ENCODE data around the gene TUBA8.
A peak's percentile ranks its signal among the peaks of the same experiment; 100 is the strongest.
"Not testable (repeated sequence)": the region's sequence is repeated elsewhere in the genome, so short reads cannot be mapped to it uniquely, and the experiment has no call there.

Gene TUBA8

DNA sequence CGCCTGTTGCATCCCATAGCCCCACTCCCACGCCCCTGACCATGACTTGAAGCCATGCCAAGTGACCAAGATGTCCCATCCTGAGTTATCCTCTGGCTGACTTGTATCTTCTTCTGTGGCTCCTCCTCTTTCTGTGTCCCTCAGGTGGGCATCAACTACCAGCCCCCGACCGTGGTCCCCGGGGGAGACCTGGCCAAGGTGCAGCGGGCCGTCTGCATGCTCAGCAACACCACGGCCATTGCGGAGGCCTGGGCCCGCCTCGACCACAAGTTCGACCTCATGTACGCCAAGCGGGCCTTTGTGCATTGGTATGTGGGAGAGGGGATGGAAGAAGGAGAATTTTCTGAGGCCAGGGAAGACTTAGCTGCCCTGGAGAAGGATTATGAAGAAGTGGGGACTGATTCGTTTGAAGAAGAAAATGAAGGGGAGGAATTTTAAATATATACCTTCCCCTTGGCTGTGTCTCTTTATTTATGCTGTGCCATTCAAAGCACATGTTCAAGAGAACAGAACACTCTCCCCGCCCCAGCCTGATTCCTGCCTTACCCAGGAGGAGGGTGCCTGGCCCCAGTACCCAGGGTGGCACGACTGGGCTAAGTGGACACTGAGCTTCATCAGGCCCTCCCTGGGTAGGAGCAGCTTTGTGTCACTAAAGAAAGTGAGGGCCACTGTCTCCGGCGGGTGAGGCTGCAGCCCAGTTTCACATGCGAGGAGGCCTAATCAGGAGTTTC, 20.3 kb downstream of the TUBA8 start:
- no peak for DNase-seq

DNA sequence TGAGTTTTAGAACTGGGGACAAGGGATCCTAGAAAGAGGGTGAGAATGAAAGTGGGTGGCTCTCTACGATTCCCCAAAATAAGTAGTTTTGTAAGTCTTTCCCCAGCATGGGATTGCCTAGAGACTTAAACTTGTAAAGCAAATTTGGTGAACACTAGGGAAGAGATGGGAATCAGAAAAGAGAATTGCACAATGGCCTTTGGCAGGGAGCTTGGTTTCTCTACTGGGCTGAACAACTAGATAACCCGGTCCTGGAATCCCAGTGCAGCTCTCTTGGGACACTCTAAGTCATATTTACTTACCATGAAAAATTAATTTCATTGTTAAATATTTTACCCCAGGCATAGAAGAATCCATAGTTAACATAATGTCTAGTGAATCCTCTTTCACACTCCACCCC, 22.8 kb downstream of the TUBA8 start:
- no peak for DNase-seq

DNA sequence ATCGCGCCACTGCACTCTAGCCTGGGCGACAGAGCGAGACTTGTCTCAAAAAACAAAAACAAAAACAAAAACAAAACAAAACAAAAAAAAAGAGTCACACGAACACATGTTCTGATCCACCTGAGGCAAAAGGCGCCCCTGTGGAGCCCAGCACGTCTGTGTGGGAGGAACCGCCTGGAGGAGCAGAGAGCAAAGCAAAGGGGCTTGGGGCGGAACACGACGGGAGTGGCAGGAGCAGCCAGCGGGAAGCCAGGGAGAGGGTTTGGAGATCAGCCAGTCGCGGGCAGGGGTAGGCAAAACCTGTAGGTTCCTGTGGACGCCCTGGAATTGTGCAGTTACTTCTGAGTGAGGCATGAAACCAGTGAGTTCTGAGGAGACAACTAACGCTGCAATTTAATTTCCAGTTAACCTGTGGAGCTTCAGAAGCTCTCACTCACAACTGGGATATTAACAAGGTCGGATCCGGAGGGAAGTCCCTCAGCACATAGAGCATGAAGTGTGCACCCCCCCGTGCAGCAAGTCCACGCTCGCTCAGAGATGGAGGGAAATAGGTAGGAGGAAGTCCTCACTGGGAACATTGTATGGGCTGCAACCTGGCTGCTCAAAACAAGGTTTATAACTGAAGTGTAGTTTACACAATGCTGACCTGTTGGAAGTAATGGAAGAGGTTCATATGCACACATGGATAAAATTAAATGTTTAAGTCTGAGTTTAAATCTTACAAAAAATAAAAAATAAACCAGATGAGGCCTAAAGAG, 26.1 kb downstream of the TUBA8 start:
- DNase-seq = no peak

DNA sequence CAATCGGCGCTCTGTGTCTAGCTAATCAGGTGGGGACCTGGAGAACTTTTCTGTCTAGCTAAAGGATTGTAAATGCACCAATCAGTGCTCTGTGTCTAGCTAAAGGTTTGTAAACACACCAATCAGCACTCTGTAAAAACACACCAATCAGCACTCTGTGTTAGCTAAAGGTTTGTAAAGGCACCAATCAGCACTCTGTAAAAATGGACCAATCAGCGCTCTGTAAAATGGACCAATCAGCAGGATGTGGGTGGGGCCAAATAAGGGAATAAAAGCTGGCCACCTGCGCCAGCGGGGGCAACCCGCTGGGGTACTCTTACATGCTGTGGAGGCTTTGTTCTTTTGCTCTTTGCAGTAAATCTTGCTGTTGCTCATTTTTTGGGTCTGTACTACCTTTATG, 30.4 kb downstream of the TUBA8 start:
- not testable (repeated sequence) for DNase-seq

DNA sequence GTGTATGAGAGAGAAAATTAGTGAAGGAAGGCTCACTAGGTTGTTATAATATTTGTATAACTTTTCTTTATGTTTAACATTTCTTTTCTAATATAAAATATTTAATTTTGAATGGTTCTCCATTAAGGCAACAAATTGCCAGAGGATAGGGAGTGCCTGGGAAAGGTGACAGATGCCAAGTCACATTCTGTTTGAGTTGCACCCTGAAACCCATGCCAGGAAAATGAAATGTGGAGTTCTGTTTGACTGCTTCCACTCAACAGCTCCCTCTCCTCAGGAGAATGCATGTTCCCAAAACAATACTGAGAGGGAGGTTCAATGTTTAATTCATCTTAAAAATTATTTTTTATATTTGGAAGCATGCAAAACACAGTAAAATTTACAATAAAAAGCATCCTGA, 33.5 kb downstream of the TUBA8 start:
- DNase-seq = no peak

DNA sequence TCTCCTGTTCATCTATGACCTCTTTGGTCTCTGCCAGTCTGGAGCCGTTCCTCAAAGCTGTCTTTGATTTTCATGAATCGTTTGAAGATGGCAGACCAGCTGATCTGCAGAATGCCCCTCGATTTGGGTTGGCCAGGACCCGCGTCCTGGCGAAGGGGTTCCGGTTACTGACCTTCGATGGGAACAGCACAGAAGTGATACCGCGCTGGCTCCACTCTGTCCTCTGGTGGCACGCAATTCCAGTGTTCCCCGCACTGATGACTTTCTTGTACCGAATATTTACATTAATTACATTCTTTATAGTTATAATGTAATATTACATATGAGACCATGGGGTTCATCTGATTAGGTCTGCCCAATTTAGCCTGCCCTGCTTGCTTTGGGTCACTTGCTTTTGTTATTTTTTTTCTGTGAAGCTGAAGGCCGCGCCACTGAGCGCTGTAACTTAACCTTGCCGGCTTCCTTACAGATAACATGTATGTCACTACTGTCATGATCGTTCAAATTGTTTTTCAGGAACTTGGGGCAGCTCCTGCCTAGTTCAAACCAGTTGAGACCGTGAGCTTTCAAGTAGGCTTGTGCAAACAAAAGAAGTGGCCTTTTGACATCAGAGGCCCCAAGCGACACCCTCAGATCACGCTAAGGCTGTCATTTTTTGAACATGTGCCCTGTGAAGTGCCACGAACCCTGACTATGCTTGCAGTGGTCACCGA, 35.2 kb downstream of the TUBA8 start:
- DNase-seq = no peak

DNA sequence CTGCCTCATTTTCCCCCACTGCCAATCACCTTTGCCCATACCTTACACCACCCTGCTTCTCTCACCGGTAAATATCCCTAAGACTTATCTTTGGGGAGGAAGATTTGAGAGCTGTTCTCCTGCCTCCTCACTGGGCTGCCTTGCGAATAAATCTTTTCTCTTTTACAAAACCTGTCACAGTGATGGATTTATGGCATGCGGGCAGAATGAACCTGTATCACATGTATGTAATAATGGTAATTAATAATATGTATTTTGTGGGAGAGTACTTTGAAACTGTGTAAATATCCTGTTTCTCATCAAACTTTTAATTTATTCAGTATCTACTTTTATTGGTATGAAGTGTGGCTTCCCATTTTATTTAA, 35.8 kb downstream of the TUBA8 start:
- no peak for DNase-seq

DNA sequence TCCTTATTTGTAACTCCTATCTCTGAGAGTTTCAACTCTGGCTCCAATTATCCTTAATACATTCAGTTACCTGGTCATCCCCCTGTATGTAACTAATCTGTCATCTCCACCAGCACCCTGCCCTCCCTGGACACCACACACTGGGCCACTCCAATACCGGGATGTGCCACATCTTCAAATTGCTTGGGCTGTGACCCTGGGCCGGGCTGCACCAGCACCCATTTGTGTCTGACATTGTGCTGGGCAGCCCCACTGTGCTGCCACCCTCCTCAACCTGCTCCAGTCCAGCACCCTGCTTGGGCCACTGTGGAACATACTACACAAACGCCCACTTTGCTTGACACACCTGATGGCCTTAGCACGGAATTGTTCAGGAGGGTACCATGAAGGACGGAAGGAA, 37.2 kb downstream of the TUBA8 start:
- no peak for DNase-seq

DNA sequence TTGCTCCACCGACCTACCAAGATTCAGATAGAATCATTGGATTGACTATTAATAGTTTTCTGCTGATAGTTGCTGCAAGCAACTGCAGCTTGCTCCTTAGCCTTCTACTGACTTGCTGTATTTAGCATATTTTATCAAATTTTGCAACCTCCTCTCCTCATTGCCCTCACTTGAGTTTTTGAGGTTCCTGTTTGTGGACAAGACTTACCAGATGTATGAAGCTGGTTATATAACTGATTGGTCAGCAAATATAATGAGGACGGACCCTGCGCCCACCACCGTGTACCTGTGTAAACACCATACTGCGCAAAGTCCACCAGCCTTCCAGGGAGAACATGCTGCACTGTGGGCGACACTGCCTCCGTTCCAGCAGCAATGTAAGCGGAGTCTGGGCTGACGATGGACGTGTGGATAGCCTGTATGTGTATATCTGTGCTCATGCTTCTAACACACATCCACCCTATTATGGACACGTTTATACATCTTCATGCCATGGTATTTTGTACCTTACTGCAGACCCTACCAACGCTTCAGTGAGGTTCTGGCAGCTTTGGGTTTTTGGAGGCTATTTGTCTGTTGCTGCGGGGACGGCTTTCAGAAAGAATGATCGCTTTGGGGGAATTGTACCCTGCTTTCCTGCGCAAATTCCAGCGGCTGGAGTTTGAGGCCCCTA, 37.8 kb downstream of the TUBA8 start:
- DNase-seq = no peak

DNA sequence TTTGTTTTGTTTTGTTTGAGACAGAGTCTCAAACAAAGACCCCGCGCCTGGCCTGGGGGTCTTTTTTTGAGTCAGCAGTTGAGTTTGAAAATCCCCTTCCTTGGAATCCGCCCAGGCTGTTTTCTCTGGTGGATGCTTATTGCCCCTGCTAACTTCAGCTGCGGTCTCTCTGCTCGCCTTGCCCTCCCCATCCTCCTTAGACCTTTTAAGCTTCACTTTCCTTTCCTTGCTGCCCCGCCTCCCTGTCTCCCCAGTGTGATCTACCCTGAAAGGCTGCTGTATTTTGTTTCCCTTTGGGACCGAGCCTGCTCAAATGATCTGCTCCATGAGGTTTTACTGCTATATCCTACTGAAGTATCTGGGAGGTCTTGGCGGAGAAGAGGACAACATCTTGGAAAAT, 41.9 kb downstream of the TUBA8 start:
- peak; percentile 55 to 64 for DNase-seq

DNA sequence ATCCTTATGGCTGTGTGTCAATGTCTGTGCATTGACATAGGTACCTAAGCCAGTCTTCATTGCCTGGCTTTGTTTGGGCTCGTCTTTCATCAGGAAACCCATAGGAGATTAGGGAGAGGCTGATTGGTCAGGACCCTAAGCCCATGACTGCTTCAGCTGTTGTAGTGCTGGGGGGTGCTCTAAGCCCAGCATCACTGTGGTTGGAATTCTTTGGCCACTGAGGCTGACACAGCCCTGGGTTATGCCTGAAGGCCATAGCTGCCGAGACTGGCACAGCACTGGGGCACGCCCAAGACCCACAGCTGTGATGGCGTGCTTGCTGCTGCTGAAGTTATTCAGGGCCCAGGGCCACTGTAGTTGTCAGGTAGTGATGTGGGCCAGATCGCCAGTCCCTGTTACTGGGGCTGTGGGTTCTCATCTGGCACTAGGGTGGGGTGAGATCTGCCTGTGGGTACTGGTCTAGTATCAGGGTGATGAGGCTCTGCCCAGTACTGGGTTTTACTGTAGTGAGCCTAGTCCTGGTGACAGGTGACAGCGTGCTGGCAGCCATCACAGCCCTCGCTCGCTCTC, 44.3 kb downstream of the TUBA8 start:
- no peak for DNase-seq

DNA sequence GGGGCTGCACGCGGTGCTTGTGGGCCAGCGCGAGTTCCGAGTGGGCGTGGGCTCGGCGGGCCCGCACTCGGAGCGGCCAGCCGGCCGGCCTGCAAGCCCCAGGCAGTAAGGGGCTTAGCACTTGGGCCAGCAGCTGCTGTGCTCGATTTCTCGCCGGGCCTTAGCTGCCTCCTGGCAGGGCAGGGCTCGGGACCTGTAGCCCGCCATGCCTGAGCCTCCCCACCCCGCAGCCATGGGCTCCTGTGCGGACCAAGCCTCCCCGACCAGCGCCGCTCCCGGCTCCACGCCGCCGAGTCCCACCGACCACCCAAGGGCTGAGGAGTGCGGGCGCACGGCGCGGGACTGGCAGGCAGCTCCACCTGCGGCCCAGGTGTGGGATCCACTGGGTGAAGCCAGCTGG, 44.9 kb downstream of the TUBA8 start:
- DNase-seq = not testable (repeated sequence)

DNA sequence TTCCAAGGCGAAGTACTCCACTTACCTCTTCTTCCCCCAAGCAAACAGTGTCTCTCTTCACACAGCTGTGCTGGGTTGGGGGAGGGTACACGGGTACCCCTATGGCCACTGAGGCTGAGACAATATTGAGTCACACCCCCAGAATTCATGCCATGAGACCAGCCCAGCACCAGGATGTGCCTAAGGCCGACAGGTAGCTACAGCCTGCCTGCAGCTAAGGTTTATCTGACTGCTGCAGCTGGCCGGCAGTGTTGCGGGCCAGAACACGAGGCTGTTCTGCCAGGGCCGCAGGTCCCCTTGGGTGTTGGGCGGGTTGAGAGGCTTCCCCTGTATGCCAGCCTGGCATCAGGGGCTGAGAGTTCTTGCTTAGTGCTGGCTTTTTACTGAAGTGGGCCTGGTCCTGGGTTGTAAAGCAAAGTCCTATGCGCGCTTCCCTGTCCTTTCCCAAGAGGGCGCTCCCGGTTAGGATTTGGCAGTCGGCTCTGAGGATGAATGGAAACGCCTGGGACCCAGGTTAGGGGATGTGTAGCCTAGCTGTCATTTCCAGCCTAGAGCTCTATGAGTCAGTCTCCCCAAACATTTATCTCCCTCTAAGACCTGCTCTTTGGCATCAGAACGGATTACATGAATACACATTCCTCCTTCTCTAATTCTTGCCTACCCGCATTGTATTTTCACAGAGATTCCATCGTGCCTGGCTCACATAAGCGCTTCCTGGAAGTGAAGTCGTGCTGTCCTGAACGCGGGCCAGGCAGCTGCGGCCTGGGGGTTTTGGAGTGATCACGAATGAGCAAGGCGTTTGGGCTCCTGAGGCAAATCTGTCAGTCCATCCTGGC, 46.5 kb downstream of the TUBA8 start:
- DNase-seq = peak; percentile 11 to 53

DNA sequence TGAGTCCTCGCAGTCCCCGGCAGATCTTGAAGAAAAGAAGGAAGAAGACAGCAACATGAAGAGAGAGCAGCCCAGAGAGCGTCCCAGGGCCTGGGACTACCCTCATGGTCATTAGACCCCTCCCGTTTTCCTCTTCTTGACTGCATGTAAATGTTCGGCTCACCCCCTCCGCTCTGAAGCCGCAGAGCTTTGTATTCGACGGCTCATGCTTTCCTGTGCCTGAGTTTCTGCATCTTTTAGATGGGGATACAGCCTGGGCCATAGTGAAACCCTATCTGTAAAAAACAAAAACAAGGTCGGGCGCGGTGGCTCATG, 47.1 kb downstream of the TUBA8 start:
- DNase-seq = no peak

DNA sequence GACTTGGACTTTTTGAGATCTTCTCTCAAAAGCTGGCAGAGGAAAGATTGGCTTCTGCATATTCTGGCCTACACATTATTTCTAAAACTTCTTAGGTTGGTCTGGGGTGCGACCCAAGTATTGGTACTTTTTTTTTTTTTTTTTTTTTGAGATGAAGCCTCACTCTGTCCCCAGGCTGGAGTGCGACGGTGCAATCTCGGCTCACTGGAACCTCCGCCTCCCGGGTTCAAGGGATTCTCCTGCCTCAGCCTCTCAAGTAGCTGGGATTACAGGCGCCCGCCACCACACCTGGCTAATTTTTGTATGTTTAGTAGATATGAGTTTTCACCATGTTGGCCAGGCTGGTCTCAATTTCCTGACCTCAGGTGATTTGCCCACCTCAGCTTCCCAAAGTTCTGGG, 50.0 kb downstream of the TUBA8 start:
- DNase-seq = not testable (repeated sequence)

DNA sequence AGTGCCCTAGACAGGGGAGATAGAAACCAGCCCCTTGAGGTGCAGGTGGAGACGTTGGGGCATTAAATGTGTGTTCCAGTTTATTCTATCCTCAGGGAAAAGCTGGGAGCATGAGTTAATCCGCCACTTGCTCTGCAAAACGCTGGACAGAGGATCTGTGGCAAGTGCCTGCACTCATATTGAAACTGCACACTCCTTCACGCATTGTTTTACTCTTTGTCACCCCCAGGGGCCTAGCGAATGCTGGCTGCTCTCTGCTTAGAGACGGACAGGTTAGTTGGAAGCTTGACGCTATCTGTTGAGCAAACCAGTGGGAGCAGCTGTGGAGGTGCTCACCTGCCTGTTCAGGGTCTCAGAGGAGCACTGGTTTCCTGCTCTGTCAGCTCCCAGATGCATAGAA, 53.2 kb downstream of the TUBA8 start:
- not testable (repeated sequence) for DNase-seq

DNA sequence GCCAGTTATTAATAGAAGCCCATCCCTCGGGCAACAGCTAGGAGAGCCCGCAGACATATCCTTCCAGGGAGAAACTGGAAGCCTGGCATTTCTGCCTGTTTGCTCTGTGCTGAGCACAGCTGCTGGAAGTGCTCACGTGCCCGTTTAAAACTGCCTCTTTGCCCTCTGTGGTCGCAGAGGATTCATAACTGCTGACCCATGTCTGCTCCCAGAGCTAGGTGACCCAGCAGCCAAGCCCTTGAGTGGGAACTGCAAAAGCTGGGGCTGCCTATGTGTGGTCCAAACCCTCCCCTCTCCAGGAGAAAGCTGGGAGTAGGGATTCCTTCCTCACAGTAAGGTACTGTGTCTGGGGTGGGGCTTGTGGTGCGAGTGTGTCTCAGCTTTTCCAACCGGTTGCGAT, 54.0 kb downstream of the TUBA8 start:
- DNase-seq = not testable (repeated sequence)

DNA sequence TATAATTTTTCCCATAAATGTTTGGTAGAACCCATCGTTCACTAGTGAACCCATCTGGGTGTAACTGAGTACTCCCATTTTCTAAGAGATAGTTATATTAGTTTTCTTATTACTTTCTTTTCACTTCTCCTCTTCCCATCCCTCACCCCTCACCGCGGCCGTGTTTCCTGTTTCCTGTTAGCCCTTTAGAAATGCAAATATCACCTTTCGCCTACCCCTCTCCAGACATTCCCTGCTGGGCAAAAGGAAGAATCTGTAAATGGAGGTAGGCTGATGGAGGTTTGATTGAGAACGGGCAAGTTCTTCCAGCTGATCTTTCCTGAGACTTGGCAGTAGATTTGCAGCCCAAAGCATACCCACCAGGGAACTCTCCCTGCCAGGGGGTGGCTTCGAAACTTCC, 54.7 kb downstream of the TUBA8 start:
- not testable (repeated sequence) for DNase-seq

DNA sequence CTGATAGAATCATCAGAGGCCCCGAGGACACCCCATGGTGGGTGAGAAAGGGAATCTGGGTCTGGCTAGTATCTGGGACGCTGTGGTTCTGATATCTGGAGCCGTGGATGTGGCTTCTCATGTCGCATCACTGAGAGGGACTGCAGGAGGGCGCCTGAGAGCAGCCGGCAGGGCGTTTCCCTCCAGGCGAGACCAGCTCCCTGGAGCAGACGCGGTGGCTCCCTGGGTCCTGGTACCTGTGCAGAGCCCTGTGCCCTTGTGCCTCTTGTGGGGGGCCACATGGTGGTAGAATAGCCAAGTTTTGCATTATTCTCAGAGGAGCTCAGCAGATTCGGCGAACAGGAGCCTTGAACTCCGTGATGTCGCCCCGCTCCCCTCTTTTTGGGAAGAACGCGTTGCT, 59.7 kb downstream of the TUBA8 start:
- not testable (repeated sequence) for DNase-seq

DNA sequence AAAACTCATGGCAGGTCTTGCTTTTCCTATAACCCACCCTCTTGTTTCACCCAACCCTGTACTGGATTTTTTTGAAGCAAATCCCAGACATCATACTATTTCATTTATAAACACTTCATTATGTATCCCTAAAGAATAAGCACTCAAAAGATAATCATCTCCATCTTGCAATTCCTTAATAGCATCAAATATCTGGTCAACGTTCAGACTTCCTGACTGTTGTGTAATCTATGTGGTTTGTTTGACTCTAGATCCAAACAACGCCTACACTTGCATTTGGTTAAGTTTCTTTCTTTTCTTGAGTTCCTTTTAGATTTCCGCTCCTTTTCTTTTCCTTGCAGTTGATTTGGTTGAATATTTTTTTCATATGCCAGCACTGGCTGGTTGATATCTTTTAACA, 61.6 kb downstream of the TUBA8 start:
- DNase-seq = not testable (repeated sequence)

DNA sequence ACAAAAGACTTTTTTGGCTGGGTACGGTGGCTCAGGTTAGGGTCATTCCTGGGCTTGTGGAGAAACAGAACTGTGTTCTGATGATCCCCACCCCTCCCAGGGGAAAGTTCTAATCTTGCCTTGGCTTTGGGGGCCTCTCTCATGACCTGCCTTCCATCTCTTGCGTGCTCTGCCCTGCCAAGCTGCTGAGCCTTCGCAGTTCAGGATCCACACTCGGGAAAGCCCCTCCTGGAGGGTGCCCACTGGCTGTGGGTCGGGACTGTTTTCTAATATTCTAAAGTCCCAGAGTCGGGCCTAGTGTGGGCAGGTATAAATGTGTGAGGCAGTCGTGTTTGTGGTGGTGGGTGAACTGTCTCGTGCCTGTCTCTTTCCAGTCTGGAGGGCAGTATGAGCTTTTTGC, 62.2 kb downstream of the TUBA8 start:
- not testable (repeated sequence) for DNase-seq

DNA sequence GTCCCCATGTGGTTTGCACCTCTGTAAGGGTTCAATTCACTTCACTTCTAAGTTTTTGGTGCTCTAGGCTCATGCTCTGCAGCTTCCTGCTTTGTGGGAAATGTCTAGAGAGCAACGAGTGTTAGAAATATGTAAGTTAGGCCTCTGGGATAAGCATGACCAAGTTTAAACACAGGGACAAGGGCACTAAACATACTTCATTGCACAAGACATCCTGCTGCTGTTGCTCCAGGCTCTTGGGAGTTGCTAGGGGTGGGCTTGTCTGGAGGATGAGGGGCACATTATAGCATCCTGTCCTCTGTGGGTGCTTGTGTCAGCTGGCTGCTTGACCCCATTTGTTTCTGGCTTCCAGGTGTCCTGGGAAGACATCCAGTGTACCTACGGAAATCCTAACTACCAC, 62.8 kb downstream of the TUBA8 start:
- DNase-seq = not testable (repeated sequence)

All from CD4-positive, alpha-beta T cell treated with Interferon alpha-2 for 1 hour (primary cell).